Peyer's patch (tissue), 4 donors: ENCODE measurements around the gene PHF2.

Experiments used
- CTCF ChIP-seq, 6 experiments: fragments of 450-650 bp in 4 of 6; fragments of 200-600 bp in 2 of 6; sonication (generic) in 1 of 6; IDR thresholded peaks; one replicate each; pipeline ENCODE4 v1.5.1; 2017 to 2019; ENCODE audit warnings: antibody characterized with exemption in 6 of 6, mild to moderate bottlenecking in 3 of 6, moderate library complexity in 1 of 6
- POLR2A ChIP-seq, 2 donors: fragments of 450-650 bp; IDR thresholded peaks; one replicate each; pipeline ENCODE4 v1.5.1; 2017; ENCODE audit warnings: antibody characterized with exemption in 2 of 2, mild to moderate bottlenecking in 2 of 2, moderate library complexity in 2 of 2

- TF ChIP-seq POLR2A (IDR thresholded peaks at IDR 0.05) = no peak
- TF ChIP-seq CTCF (IDR thresholded peaks at IDR 0.05) = no peak
Observed at GRCh38 chr9:93683331-93684134, 107.1 kb downstream of the PHF2 start.
